GM12873 (cell line): Measurements from ENCODE around the gene FRAS1.

Source experiments
- TF ChIP-seq, protein P1 (sequence below): IDR thresholded peaks from 2 replicates; pipeline ENCODE4 v1.5.1; 2012; ENCODE audit warnings: low read depth, mild to moderate bottlenecking, moderate library complexity, low read length, control low read depth; ENCODE audit not compliant: insufficient read depth; ENCODE audit errors: missing control alignments

Gene FRAS1

DNA sequence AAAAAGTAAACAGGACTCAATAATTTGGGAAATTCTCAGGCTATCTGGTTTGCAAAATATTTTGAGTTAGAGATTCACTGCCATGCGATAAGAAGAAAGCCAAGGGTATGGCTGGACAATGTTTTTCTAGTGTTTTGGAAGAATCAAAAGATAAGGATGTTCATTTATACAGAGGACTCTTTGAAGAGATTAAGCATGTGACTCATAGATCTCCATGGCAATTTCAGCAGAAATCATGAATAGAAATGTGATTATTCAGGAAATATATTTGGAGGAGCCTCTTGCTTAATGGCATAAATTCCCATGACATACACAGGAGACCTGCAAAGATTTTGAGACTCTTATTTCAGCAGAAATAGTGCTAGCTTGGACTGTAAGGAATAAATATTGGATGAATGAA is 16.7 kb upstream of the FRAS1 start:
- TF ChIP-seq, protein P1, sequence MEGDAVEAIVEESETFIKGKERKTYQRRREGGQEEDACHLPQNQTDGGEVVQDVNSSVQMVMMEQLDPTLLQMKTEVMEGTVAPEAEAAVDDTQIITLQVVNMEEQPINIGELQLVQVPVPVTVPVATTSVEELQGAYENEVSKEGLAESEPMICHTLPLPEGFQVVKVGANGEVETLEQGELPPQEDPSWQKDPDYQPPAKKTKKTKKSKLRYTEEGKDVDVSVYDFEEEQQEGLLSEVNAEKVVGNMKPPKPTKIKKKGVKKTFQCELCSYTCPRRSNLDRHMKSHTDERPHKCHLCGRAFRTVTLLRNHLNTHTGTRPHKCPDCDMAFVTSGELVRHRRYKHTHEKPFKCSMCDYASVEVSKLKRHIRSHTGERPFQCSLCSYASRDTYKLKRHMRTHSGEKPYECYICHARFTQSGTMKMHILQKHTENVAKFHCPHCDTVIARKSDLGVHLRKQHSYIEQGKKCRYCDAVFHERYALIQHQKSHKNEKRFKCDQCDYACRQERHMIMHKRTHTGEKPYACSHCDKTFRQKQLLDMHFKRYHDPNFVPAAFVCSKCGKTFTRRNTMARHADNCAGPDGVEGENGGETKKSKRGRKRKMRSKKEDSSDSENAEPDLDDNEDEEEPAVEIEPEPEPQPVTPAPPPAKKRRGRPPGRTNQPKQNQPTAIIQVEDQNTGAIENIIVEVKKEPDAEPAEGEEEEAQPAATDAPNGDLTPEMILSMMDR = no peak

GRCh38 chr4:78047366-78047765 is 9.8 kb upstream of the FRAS1 start:
- TF ChIP-seq, protein P1 = no peak

DNA sequence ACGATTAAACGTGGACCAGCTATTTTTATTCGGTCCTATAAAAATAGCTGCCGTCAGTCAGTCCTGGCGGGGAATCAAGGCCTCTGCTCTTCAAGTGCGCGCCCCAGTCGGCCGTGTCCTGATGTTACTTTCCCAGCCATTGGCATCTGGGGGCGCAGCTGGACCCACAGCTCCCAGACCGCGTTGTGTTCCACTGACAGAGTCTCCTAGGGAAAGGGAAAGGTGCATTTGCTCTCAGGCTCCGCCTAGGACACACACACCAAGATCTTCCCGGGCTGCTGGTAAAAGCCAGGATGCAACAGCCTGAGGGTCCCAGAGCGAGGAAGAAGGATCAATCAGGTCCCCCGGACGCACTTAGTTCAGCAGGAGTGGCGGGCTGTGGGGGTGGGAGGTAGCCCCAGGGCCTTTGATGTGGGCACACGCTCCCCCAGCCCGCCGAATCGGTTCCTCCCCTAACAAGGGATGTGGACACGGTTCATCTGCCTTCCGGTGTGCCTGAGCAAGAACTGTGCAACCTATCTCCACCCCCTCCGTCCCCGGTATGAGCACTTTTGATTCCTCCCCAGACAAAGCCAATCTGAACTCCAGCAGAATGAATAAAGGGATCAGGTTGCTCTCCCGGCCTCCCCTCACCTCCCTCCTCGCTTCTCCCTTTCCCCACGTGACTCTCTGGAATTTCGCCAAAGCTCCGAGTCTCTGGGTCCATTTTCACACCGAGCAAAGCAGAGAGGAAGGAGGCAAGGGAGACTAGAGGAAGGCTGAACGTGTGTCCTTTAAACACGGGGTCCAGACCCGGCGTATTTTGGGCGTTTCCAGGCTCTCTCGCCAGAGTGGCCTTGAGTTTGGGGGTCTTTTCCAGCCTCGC is 626 bp upstream of the FRAS1 start:
- TF ChIP-seq, protein P1 = no peak

DNA sequence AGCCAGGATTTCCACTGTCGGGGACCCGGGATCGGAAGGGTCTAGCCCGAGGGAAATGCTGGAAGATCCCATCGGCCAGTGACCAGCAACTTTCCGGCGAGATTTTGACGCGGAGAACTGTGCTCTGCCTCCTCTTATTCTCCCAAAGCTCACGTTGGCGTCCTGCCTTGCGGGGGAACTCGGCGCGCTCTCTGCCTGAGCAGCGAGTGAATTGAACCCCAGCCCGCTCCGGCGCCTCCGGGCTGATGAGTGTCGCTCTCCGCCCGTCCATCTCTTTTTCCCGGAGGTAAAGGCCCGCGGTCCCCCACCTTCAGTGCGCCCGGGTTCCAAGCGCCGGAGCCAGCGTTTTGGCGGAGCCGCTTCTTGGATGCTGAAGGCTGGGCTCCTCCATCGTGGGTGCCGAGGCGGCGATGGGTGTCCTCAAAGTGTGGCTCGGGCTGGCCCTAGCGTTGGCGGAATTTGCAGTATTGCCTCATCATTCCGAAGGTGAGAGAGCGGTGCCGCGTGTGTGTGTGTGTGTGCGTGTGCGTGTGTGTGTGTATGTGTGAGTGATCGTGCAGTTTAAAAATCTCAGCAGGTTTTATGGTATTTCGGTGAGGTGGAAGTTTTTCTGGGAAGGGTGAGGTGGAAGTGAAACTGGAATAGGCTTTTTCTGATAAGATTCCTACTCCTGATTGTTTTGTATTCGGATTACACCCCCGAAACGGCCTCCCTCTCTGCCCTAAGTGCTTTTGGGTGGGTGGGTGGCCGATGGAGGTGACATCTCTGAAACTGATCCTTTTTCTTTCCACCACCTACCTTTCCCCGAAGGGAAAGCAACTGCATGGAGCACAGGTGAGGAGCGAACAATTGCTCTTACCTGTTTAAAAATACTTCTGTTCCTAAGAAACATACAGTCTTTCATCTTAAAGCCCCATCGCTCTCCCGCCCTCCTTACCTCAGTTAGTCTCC is 752 bp downstream of the FRAS1 start:
- TF ChIP-seq, protein P1 = no peak

DNA sequence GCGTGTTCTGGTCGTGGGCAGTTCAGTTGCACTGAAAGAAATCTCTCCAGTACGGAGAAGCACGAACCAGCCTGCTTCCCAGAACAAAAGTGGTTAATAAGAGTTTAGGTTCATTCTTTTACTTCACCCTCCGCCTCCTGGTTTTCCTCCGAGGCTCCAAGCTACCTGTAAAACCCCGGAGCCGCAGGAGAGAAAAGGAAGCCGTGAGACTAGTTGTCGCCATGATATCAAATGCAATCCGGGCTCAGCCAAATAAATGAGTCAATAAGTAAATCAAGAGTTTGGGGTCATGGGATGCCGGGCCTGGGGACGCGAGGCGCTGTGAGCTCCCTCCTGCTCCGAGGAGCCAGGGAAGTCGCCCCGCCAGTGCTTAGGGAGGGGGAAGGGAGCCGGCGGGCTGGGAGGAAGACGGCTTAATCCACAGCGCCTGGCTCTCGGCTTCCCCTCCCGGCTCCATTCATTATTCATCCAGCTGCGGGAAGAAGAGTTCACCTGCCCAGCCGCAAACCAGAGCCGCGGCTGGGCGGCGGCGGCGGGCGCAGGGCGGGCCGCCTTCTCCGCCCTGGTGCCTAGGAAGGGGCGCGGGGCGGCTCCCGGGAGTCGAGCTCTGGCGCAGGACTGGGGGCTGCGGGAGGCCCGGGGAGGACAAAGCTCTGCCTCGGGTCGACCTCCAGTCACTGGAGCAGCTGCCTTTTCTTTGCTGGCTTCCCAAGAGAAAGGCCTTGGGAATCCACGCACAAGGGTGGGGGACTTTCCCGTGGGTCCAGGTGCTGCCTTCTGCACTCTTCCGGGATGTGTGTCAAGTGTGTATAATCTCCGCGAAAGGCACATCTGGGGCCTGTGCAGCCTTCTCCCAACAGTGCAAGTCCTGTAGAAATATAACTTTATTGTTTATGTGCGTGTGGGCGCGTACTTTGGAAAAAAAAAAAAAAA is 1.7 kb downstream of the FRAS1 start:
- TF ChIP-seq, protein P1 = no peak

DNA sequence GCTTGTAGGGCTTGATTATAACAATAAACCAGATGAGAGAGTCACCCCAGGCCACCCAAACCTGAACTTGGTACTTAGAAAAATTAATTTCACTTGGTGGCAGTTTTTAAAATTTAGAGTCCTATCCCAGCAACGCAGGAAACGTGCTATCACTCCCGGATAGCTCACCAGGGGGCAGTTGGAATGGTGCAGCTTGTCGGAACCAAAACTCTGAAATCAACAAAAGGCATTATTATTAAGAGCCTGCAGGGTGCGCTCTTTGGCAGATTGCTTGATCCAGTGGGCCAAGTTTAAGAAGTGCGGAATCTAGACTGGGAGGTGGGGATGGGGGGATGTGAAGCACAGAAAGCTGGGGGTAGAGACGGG is 2.4 kb downstream of the FRAS1 start:
- TF ChIP-seq, protein P1 = peak; percentile 58
